SK-N-MC (cell line): ENCODE results near the gene VAMP5.
"Not testable (repeated sequence)": the region's sequence is repeated elsewhere in the genome, so short reads cannot be mapped to it uniquely, and the experiment has no call there.

ENCODE experiments used
- EZH2 ChIP-seq: fragments of 200-600 bp; sonication (generic); IDR thresholded peaks from one replicate; pipeline ENCODE4 v1.6.1; 2017; ENCODE audit warnings: antibody characterized with exemption
- FOXP2 ChIP-seq: optimal IDR thresholded peaks from 2 replicates; pipeline ENCODE3; 2011; ENCODE audit warnings: mild to moderate bottlenecking, moderate library complexity; ENCODE audit not compliant: insufficient read depth; ENCODE audit errors: extremely low read length, control extremely low read depth
- POLR2AphosphoS5 ChIP-seq: IDR thresholded peaks from 2 replicates; pipeline ENCODE4 v1.6.1; 2012; ENCODE audit warnings: mild to moderate bottlenecking, low read depth, low read length, borderline replicate concordance

DNA sequence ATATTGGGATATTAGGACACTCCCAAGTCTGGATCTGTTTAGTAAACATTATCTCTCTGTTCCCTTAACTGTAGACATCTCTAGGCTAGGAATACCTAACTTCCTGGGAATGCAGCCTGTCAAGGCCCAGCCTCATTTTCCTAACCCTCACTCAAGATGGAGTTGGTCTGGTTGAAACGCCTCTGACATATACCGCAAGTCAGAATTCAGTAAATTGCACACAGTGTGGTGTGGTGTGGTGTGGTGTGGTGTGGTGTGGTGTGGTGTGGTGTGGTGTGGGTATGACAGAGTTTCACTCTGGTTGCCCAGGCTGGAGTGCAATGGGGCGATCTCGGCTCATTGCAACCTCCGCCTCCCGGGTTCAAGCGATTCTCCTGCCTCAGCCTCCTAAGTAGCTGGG is 30.5 kb downstream of the VAMP5 start:
- TF ChIP-seq EZH2, POLR2AphosphoS5, FOXP2: not testable (repeated sequence)
